Measurements from ENCODE around the gene PTPN4.

DNA sequence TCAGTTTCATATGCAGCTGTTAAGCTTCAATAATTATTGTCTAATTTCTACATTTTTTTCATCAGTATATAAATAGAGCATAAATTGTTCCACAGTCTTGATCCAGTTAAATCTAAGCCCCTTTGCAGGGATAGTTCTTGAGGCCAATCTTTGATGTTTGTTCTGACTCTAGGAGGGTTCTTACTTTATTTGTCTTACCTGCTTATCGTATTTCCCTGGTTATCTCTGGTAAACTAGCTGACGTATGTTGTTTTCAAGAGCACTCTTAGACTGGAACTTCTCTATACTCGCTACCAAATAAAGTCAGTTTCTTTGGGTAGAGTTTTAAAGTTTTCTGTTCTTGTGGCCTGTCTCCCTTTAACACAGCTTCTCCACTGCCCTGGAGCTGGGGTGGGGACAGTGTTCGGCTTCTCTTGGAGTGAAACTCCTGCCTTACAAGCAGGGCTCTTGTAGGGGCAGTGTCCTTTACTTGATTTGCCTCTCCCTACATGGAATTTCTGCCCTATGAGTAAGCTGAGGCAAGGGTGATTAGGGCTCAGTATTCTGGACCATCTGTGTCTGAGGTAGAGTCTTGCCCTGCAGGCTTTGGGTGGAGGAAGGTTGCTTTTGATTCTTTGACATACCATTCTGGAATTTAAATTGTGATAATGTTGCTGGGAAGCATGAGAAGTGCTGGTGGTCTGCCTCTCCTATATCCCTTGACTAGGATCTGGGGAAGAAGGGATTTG lies 90.3 kb downstream of the PTPN4 start:
- TF ChIP-seq CTCF (IDR thresholded peaks at IDR 0.05; ENCODE audit: low read length) = no peak
- TF ChIP-seq EZH2 (optimal IDR thresholded peaks at IDR 0.05; ENCODE audit: low read depth, low read length) = no peak

All from MM.1S (cell line).